SIG-M5 treated with dmso at 0.1 percent for 504 hours (cell line): Measurements from ENCODE around the gene B4GALT1.

Source experiments
- DNase-seq: peaks from one replicate; lab custom pipeline; 2025; ENCODE audit not compliant: unreplicated experiment; lab: John Stamatoyannopoulos, UW

The B4GALT1 gene, protein sequence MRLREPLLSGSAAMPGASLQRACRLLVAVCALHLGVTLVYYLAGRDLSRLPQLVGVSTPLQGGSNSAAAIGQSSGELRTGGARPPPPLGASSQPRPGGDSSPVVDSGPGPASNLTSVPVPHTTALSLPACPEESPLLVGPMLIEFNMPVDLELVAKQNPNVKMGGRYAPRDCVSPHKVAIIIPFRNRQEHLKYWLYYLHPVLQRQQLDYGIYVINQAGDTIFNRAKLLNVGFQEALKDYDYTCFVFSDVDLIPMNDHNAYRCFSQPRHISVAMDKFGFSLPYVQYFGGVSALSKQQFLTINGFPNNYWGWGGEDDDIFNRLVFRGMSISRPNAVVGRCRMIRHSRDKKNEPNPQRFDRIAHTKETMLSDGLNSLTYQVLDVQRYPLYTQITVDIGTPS

DNA sequence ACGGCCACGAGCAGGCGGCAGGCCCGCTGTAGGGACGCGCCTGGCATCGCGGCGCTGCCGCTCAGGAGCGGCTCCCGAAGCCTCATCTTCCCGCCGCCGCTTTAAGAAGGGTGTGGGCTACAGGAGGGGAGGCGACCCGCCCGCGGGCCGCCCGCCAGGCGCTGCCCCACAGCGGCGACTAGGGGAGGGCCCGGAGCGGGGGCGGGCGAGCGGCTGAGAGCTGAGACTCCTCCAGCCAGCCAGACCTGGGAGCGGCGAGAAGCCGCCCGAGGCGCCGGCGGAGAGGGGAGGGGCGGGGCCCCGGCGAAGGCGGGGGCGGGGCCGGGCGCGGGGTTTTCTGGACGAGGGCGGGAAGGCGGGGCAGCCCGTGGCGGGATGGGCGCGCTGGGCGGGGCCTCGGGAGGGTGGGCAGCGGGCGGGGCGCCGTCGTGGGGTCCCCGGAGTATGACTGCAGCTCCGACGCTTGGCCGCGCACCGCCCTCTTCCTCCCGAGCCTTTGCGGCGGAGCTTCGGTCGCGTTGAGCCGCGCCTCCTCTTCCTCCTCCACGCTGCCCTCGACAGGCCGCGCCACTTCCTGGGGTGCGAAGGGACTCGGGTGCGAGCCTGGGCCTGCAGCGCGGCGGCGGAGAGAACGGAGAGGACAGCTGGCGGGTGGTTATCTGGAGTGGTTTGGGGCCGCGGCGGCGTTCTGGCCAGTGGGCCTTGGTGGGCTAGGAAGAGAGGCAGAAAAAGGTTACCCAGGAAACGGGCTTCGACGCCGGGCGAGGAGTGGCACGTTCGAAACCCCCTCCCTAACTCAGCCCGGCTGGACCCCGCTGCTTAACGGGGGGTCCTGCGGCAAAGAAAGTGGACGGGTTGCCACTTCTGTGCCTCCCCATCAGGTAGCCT is at the start of gene B4GALT1:
TSS of gene B4GALT1 (minus strand) at position 253 of the 888 bp plus-strand sequence. CDS start at position 86, 167 bp downstream.
- DNase-seq: peak; percentile 92

GRCh38 chr9:33211695-33212393 is 44.7 kb upstream of the B4GALT1 start:
- no peak for DNase-seq

GRCh38 chr9:33210006-33210715 is 43.0 kb upstream of the B4GALT1 start:
- no peak for DNase-seq

- no peak for DNase-seq
These were observed 42.3 kb upstream of the B4GALT1 start for GRCh38 chr9:33209394-33209793.

DNA sequence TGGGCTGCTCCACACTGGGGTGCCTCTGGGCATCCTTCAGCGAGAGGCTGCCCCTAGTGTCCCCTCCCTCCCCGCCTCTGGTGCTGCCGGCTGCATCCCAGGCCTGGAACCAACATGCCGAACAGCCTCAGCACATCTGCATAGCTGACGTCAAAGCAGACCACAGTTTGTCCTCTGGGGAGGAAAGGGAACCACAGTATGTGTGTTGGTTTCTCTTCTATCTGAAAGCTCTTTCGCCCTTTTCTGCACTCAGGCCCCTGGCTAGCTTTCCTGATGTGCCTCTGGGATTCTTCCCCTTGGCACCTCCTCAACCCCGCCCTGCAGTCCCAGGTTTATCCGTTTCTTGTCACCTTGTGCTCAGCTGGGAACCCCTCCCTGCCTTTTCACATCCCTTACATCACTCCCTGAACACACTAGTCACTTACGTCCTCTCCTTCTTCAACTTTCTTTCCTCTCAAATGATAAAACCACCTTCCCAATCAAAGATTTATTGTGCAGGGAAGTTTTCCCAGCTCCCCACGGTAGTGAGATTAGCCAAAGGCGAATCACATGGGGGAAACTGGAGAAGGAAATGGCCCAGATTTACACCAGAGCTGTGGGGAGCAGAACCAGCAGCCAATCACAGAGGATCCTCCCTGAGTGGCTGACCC is 35.5 kb upstream of the B4GALT1 start:
- DNase-seq: no peak

DNA sequence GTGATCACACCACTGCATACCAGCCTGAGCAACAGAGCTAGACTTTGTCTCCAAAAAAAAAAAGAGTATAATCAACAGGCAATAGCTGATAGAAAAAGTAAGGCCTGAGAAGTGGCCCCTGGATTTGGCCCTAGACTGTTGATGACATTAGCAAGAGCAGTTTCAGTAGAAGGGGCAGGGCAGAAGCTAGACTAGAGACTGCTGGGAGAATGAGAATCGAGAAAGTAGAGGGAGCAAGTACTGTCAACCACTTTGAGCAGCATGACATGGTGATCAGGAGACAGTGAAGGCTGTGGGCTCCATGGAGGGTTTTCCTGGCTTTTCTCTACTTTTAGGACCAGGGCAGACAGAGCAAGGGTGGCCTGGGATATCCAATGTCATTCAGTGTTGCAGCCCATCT is 34.9 kb upstream of the B4GALT1 start:
- DNase-seq: no peak

- no peak for DNase-seq
These were observed 31.0 kb upstream of the B4GALT1 start for GRCh38 chr9:33198165-33198564.

DNA sequence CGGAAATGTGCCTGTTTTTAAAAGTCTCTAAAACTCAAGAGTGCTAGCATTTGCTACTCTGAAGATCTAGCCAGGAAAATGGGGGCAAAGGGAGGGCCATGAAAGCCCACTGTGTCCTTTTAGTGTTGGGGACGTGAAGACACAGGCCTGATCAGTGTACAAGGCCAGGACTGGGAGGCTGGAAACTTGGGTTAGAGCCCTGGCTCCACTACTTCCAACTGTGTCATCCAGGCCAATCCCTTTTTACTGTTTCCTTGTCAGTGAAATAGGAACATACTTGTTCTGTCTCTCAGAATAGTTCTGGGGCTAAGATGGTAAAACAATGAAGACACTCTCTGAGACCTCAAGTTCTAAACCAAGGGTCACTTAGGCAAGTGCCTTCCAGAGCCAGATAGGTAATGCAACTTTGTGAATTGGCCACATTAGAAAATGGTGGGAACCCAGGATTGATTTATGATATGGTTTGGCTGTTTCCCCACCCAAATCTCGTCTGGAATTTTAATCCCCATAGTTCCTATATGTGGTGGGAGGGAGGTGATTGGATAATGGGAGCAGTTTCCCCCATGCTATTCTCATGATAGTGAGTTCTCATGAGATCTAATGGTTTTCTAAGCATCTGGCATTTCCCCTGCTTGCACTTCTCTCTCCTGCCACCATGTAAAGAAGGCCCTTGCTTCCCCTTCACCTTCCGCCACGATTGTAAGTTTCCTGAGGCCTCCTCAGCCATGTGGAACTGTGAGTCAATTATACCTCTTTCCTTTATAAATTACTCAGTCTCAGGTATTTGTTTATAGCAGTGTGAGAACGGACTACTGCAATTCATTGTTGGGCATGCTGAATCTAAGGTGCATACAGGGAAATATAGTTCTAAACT is 30.4 kb upstream of the B4GALT1 start:
- DNase-seq: no peak

DNA sequence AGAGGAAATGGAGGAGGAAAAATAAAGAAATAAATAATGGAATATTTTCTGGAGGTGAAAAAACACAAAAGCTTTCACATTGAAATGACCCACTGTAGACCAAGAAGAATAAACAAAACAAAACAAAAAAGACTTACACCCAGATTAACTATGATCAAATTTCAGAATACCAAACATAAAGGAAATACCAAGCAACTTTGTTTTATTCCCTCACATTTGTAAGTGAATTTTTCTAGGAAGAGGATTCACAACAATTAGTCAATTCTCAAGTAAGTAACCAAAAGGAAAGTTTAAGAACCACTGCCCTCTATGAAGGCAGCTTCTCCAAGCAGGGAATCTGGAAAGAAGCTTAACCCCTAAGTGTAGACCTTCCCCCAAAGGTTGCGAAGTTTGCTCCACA is 29.6 kb upstream of the B4GALT1 start:
- no peak for DNase-seq

GRCh38 chr9:33193818-33194217 is 26.7 kb upstream of the B4GALT1 start:
- no peak for DNase-seq

DNA sequence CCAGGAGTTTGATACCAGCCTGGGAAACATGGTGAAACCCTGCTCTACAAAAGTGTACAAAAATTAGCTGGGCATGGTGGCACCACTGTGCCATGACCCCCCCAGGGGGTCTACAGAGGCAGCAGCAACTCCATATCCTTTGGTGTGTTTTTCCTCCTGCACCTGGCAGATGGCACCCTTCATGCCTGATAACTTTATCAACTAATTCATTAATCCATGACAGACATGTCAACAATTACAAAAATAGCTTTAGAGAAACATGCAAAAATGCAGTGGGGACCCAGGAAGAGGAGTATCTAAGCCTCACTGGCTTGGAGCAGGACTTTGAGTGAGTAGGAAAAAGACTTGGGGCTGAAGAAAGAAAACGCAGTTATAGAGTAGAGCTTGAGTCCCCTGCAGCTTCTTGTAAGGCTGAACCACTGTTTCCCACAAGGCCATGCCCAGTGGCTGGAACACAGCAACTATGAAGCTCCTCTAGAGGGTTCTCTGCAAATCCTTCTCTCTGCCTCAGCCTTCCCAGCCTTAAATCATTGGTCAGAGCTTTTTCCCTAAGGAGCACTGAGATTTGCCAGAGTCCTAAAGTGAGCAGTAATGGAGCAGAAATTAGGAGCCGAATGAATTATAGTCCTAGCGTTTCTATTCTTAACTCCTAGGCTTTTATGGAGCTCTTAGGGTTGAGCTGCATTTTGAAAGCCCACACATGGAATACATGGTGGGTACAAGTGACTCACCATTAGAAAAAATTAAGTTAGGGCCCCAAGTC is 25.5 kb upstream of the B4GALT1 start:
- DNase-seq: no peak

GRCh38 chr9:33190021-33190705 is 23.0 kb upstream of the B4GALT1 start:
- DNase-seq: no peak

GRCh38 chr9:33189331-33189791 is 22.2 kb upstream of the B4GALT1 start:
- DNase-seq: no peak

DNA sequence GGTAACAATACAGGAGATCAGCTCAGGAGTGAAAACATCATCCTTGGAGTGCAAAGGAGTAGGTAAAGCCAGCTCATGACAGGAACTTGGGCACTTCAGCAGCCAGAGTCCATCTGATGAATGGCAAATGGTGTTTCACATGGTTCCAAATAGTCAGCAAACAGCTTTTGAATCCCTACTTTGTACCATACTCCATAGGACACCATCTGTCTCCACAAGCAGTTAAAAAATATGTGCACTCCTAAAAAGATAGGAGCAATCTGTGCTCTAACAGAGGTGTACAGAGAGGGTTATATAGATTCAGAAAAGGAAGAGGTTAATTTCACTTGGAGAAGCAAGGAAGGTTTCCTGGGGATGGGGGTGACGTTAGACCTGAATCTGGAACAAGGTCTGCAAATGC is 21.6 kb upstream of the B4GALT1 start:
- DNase-seq: no peak

DNA sequence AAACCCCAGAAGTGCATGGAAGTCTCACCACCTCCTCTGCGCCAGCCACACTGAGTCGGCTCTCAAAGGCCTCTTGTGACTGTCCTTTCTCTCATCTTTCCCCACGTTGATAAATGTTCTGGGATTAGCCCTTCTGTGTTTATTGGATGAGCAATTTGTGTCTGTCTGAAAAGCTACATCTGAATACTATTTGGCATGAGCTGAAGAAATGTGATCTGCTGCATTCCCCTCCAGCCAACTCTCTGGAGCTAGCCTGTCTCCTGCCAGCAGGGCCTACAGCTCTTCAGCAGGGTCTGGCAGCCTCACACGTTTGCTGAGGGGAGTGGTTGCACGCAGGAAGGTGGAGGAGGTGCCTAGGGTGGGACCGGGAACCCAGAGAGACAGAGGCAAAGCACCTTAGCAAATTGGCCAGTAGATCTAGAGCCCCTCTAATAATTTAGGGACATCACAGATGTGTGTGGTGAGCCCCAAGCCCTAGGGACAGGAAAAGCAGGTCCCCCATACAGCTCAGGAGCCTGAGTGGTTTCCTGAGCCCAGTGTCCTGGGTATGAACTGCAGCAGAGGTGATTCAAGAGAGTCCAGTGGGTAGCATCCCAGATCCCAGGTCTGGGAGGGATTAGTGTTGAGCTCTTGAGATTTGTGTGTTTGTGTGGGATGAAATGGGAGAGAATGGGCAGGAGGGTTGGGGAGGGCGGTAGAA is 20.5 kb upstream of the B4GALT1 start:
- no peak for DNase-seq

GRCh38 chr9:33186457-33187168 is 19.5 kb upstream of the B4GALT1 start:
- no peak for DNase-seq

DNA sequence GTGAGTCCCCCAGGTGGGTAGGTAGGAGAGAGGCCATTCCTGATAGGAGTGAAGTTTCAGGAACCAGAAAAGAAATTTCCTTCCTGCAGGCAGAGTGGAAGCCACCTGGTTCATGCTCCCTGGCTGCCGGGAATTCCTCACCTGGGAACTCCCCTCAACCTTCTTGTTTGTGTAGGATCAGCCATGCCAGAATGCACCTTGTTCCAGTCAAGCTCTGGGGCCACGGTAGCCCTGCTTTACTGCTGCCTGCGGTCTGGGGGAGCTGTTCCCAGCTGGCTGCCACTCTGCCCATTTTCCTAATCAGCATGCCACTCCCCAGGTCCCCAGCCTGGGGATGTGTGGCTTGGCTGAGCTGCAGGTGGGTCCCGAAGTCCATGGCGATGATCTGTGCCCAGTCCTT is 18.7 kb upstream of the B4GALT1 start:
- no peak for DNase-seq
